Liver (tissue), 9 donors: ENCODE data around the gene SYPL1. TPM values are rescaled to one million over a fixed set of nuclear protein-coding genes. Genes with fewer than 3 reads are reported as not detected.

Source experiments
- DNase-seq: peaks from one replicate; pipeline ENCODE4 v3.0.0-alpha.2; 2017; ENCODE audit warnings: low spot score
- H3K27ac ChIP-seq, 2 donors: one replicate each; pipeline ENCODE4 v1.7.0; 2013; ENCODE audit warnings: inconsistent platforms in 2 of 2, low read length in 2 of 2, control low read depth in 1 of 2, low read depth in 1 of 2, mild to moderate bottlenecking in 1 of 2
- H3K27me3 ChIP-seq, 4 donors: one replicate each; pipeline versions ENCODE4 v1.6.1 to v1.7.0; 2013; ENCODE audit warnings: low read length in 3 of 4, inconsistent platforms in 1 of 4, mild to moderate bottlenecking in 1 of 4, moderate library complexity in 1 of 4; ENCODE audit not compliant: control insufficient read depth in 4 of 4, insufficient read depth in 4 of 4
- H3K36me3 ChIP-seq, 4 donors: one replicate each; pipeline versions ENCODE4 v1.6.1 to v1.7.0; 2013; ENCODE audit warnings: low read length in 3 of 4, mild to moderate bottlenecking in 3 of 4, low read depth in 1 of 4, moderate library complexity in 1 of 4; ENCODE audit not compliant: control insufficient read depth in 4 of 4, insufficient read depth in 3 of 4
- H3K4me1 ChIP-seq, 4 donors: one replicate each; pipeline versions ENCODE4 v1.6.1 to v1.7.0; 2013; ENCODE audit warnings: low read length in 3 of 4, mild to moderate bottlenecking in 3 of 4, moderate library complexity in 1 of 4; ENCODE audit not compliant: control insufficient read depth in 4 of 4, insufficient read depth in 4 of 4
- H3K4me3 ChIP-seq, 3 donors: one replicate each; pipeline versions ENCODE4 v1.6.1 to v1.7.0; 2013; ENCODE audit warnings: low read length in 3 of 3, control low read depth in 1 of 3, low read depth in 1 of 3, mild to moderate bottlenecking in 1 of 3
- H3K9ac ChIP-seq, 2 donors: one replicate each; pipeline ENCODE4 v1.7.0; 2013; ENCODE audit warnings: low read length in 2 of 2, mild to moderate bottlenecking in 2 of 2, moderate library complexity in 2 of 2, control low read depth in 1 of 2, low read depth in 1 of 2
- H3K9me3 ChIP-seq, 4 donors: one replicate each; pipeline versions ENCODE4 v1.6.1 to v1.7.0; 2013; ENCODE audit warnings: low read length in 3 of 4; ENCODE audit not compliant: control insufficient read depth in 4 of 4
- CTCF ChIP-seq: fragments of 150-350 bp; IDR thresholded peaks from 2 replicates; pipeline ENCODE4 v1.5.1; 2017; ENCODE audit warnings: improper control_type of control experiment, low read depth, low read length; ENCODE audit not compliant: missing input control
- EGR1 ChIP-seq, 2 donors: IDR thresholded peaks; 2 replicates each; pipeline ENCODE4 v1.6.1; 2016 to 2018; ENCODE audit warnings: antibody characterized with exemption in 2 of 2, low read depth in 2 of 2
- FOXA1 ChIP-seq: IDR thresholded peaks from 2 replicates; pipeline ENCODE4 v1.6.1; 2016; ENCODE audit warnings: antibody characterized with exemption
- FOXA2 ChIP-seq: IDR thresholded peaks from 2 replicates; pipeline ENCODE4 v1.6.1; 2016; ENCODE audit warnings: antibody characterized with exemption
- GABPA ChIP-seq, 2 donors: IDR thresholded peaks in 1 of 2; conservative IDR thresholded peaks in 1 of 2; 2 replicates each; pipeline ENCODE4 v1.6.1; 2016; ENCODE audit warnings: antibody characterized with exemption in 2 of 2, mild to moderate bottlenecking in 1 of 2, moderate library complexity in 1 of 2
- HNF4A ChIP-seq, 2 donors: conservative IDR thresholded peaks; 2 replicates each; pipeline ENCODE4 v1.6.1; 2016; ENCODE audit warnings: antibody characterized with exemption in 2 of 2, mild to moderate bottlenecking in 2 of 2
- HNF4G ChIP-seq: IDR thresholded peaks from 2 replicates; pipeline ENCODE4 v1.6.1; 2016; ENCODE audit warnings: antibody characterized with exemption
- MAX ChIP-seq: IDR thresholded peaks from 2 replicates; pipeline ENCODE4 v1.6.1; 2016; ENCODE audit warnings: antibody characterized with exemption
- NR2F2 ChIP-seq: IDR thresholded peaks from 2 replicates; pipeline ENCODE4 v1.6.1; 2016; ENCODE audit warnings: antibody characterized with exemption
- REST ChIP-seq: IDR thresholded peaks from 2 replicates; pipeline ENCODE4 v1.6.1; 2016; ENCODE audit warnings: antibody characterized with exemption, mild to moderate bottlenecking
- RXRA ChIP-seq, 2 donors: IDR thresholded peaks; 2 replicates each; pipeline ENCODE4 v1.6.1; 2017 to 2018; ENCODE audit warnings: antibody characterized with exemption in 2 of 2, mild to moderate bottlenecking in 1 of 2
- SP1 ChIP-seq: IDR thresholded peaks from 2 replicates; pipeline ENCODE4 v1.6.1; 2018; ENCODE audit warnings: antibody characterized with exemption, mild to moderate bottlenecking
- TAF1 ChIP-seq: conservative IDR thresholded peaks from 2 replicates; pipeline ENCODE4 v1.6.1; 2016; ENCODE audit warnings: antibody characterized with exemption, mild to moderate bottlenecking
- WGBS: extraction: QIAGEN DNeasy Blood & Tissue Kit; methylation state at CpG from one replicate; pipeline ENCODE4 v1.1.7; 2013; 5-methylcytosine and 5-hydroxymethylcytosine counted together
- polyA plus RNA-seq, 2 donors: library from polyadenylated mRNA; stranded (reverse) in 1 of 2; unstranded in 1 of 2; fragments of 200-250 nt in 1 of 2; fragments of >200 nt in 1 of 2; fragmentation: Nextera tagmentation in 1 of 2; extraction: Ambion mirVana in 1 of 2; gene quantifications; one replicate each; pipeline versions ENCODE4 v1.2.1 to v1.2.3, GENCODE V29; 2013 to 2015
- total RNA-seq, 2 donors: library from RNA; depleted of rRNA; stranded (reverse); fragments of >200 nt; gene quantifications; one replicate each; pipeline ENCODE4 v1.2.3, GENCODE V29; 2014
- donor health status: healthy.
- donor health status: healthy.
- donor health status: healthy.
- donor health status: healthy.
- donor health status: healthy.

SYPL1 gene
- total and polyA plus RNA-seq, 4 donors: 25.5 to 41.2 (median 28.8) TPM

- no peaks in the 10 kb centered on the region for H3K36me3 ChIP-seq
- no peak overlapping the region for H3K9ac ChIP-seq
- no peak for DNase-seq
- H3K4me3 ChIP-seq: no peak overlapping the region
- H3K27me3 ChIP-seq: no peaks in the 10 kb centered on the region
- no peaks in the 10 kb centered on the region for H3K9me3 ChIP-seq
- TF ChIP-seq EGR1 (IDR thresholded peaks at IDR 0.05; ENCODE audit: low read depth in 2 of 2) (no peak), MAX (no peak), RXRA (IDR thresholded peaks at IDR 0.05) (no peak), SP1 (no peak), HNF4A (conservative IDR thresholded peaks at IDR 0.05) (no peak), GABPA (IDR thresholded peaks at IDR 0.05 in 1 of 2, conservative IDR thresholded peaks at IDR 0.05 in 1 of 2) (no peak), NR2F2 (no peak), CTCF (no peak), TAF1 (no peak), HNF4G (no peak), FOXA1 (no peak), FOXA2 (no peak)
- WGBS: 91% methylated on average over 5 of the region's 5 CpGs
- H3K27ac ChIP-seq: no peak overlapping the region
- peaks cover 0 to 2% (median 0%) of the 10 kb centered on the region in 4 donors for H3K4me1 ChIP-seq
Observed at GRCh38 chr7:106053109-106053508, 59.0 kb downstream of the SYPL1 start.

- TF ChIP-seq MAX (no peak), GABPA (IDR thresholded peaks at IDR 0.05 in 1 of 2, conservative IDR thresholded peaks at IDR 0.05 in 1 of 2) (no peak), REST (no peak), CTCF (no peak), HNF4G (no peak), EGR1 (IDR thresholded peaks at IDR 0.05; ENCODE audit: low read depth in 2 of 2) (no peak)
- no peak for DNase-seq
- Histone ChIP-seq H3K27ac (no peak overlapping the region), H3K4me1 (peaks cover 0 to 4% (median under 1%) of the 10 kb centered on the region in 4 donors), H3K4me3 (no peak overlapping the region), H3K9ac (no peak overlapping the region), H3K27me3 (no peaks in the 10 kb centered on the region), H3K9me3 (no peaks in the 10 kb centered on the region), H3K36me3 (no peaks in the 10 kb centered on the region)
- WGBS: 85% methylated on average over 2 of the region's 2 CpGs
Observed at GRCh38 chr7:106052681-106053080, 59.4 kb downstream of the SYPL1 start.
